ENCODE results near the gene OR52K1.

GRCh38 chr11:4496557-4497248 is 14.3 kb downstream of the OR52K1 start:
- TF ChIP-seq POLR2A (IDR thresholded peaks at IDR 0.05; ENCODE audit: low read depth, low read length) (no peak), POLR2AphosphoS5 (IDR thresholded peaks at IDR 0.05; ENCODE audit: low read depth, low read length) (no peak), TAF1 (IDR thresholded peaks at IDR 0.05; ENCODE audit: borderline replicate concordance, low read depth, low read length) (no peak)
